Choroid plexus epithelial cell (primary cell): ENCODE data around the gene SERPING1.

ENCODE experiments used
- DNase-seq: peaks from one replicate; pipeline ENCODE4 v3.0.0-alpha.2; 2010; ENCODE audit warnings: low read depth
- H3K4me3 ChIP-seq: 2 replicates; pipeline ENCODE4 v1.5.1; 2011; ENCODE audit warnings: low read depth, mild to moderate bottlenecking, control low read depth, low read length, moderate library complexity
- CTCF ChIP-seq: conservative IDR thresholded peaks from 2 replicates; pipeline ENCODE4 v1.5.1; 2011; ENCODE audit warnings: low read depth, mild to moderate bottlenecking, control low read depth, inconsistent platforms, low read length, moderate library complexity

Gene SERPING1

GRCh38 chr11:57652662-57653061 lies 55.2 kb downstream of the SERPING1 start:
- DNase-seq = no peak
- TF ChIP-seq CTCF = no peak
- no peak overlapping the region for H3K4me3 ChIP-seq

GRCh38 chr11:57653163-57653562 lies 55.7 kb downstream of the SERPING1 start:
- DNase-seq = no peak
- no peak for TF ChIP-seq CTCF
- H3K4me3 ChIP-seq = no peak overlapping the region

- TF ChIP-seq CTCF = no peak
- no peak for DNase-seq
- H3K4me3 ChIP-seq = peak overlapping the region; percentile 87
These were observed 59.4 kb downstream of the SERPING1 start for GRCh38 chr11:57656885-57657193.

- peak within 1 kb of the TSS; percentile 87 for H3K4me3 ChIP-seq
- TF ChIP-seq CTCF = no peak
- peak; percentile 99 for DNase-seq
These were observed 59.9 kb downstream of the SERPING1 start, which contains the start of gene CLP1 for GRCh38 chr11:57657194-57658022. CLP1 (plus strand) TSS chr11:57657762; CDS start chr11:57659477, 1,715 bp downstream.

- peak overlapping the region; percentile 87 for H3K4me3 ChIP-seq
- DNase-seq = no peak
- TF ChIP-seq CTCF = no peak
These were observed 60.5 kb downstream of the SERPING1 start for GRCh38 chr11:57658023-57658361.

- no peak for TF ChIP-seq CTCF
- no peak for DNase-seq
- H3K4me3 ChIP-seq = no peak overlapping the region
These were observed 62.2 kb downstream of the SERPING1 start for GRCh38 chr11:57659669-57660068.

GRCh38 chr11:57662893-57663292 lies 65.4 kb downstream of the SERPING1 start:
- DNase-seq = no peak
- peak; percentile 19 for TF ChIP-seq CTCF
- no peak overlapping the region for H3K4me3 ChIP-seq
